Activated B cell treated with CpG ODN at 0.5 μM for 24 hours (primary cell): ENCODE results near the gene PLEK. TPM values are rescaled to one million over a fixed set of nuclear protein-coding genes. Genes with fewer than 3 reads are reported as not detected.
"Not testable (repeated sequence)": the region's sequence is repeated elsewhere in the genome, so short reads cannot be mapped to it uniquely, and the experiment has no call there.

Source experiments
- ATAC-seq: fragments of 200-7000 bp; cut with Tn5 transposase; one replicate; pipeline ENCODE4 v1.10.0; 2021; ENCODE audit warnings: low read depth, mild to moderate bottlenecking, moderate library complexity
- CTCF ChIA-PET: fragments of 350-600 bp; sonication (Branson Sonifier 250); formaldehyde crosslinking; loops from one replicate; lab custom pipeline; 2021; ENCODE audit warnings: antibody characterized with exemption; lab: Charles Lee
- POLR2A ChIA-PET: fragments of 350-600 bp; sonication (Branson Sonifier 250); formaldehyde crosslinking; loops from one replicate; lab custom pipeline; 2021; ENCODE audit warnings: antibody characterized with exemption; lab: Charles Lee
- DNase-seq: peaks from one replicate; pipeline ENCODE4 v3.0.0; 2022
- H3K27ac Mint-ChIP-seq: one replicate; pipeline ENCODE4 v1.8.0; 2020; ENCODE audit warnings: mixed read lengths
- H3K27me3 Mint-ChIP-seq: one replicate; pipeline ENCODE4 v1.8.0; 2021; ENCODE audit warnings: mixed read lengths
- H3K36me3 Mint-ChIP-seq: one replicate; pipeline ENCODE4 v1.8.0; 2021; ENCODE audit warnings: low read depth, mixed read lengths
- H3K4me1 Mint-ChIP-seq: one replicate; pipeline ENCODE4 v1.8.0; 2021; ENCODE audit warnings: mixed read lengths
- H3K4me3 Mint-ChIP-seq: one replicate; pipeline ENCODE4 v1.8.0; 2020; ENCODE audit warnings: mild to moderate bottlenecking, mixed read lengths
- H3K9me3 Mint-ChIP-seq: one replicate; pipeline ENCODE4 v1.8.0; 2020; ENCODE audit warnings: mixed read lengths
- intact Hi-C: fragments of 100-400 bp; cut with micrococcal nuclease; formaldehyde crosslinking; loops from one replicate; pipeline ENCODE4 v1.15.1; 2024
- total RNA-seq: library from RNA; stranded (reverse); gene quantifications from 2 replicates; pipeline ENCODE4 v1.2.3, GENCODE V29; 2022
- TF ChIP-seq, protein P1 (sequence below): fragments of 200-600 bp; IDR thresholded peaks from one replicate; pipeline ENCODE4 v1.8.0; 2022; ENCODE audit warnings: antibody characterized with exemption, mild to moderate bottlenecking

Gene PLEK
- total RNA-seq, 1 donor from 2014 or later, result 140 TPM

DNA sequence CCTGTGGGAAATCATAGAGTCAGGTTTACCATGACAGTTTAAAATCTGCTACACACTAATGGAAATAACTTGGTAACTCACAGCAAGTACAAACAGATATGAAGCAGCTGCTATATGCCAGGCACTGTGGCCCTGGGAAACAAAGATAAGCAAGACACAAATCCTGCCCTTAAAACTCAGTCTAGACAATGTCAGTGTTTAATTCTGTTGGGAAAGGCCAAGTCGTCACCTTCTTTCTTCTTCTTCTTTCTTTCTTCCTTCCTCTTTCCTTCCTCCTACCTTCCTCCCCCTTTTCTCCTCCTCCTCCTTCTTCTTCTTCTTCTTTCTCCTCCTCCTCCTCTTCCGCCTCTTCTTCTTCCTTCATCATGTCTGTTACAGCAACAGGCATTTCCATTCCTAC is 26.8 kb downstream of the PLEK start:
- TF ChIP-seq, protein P1, sequence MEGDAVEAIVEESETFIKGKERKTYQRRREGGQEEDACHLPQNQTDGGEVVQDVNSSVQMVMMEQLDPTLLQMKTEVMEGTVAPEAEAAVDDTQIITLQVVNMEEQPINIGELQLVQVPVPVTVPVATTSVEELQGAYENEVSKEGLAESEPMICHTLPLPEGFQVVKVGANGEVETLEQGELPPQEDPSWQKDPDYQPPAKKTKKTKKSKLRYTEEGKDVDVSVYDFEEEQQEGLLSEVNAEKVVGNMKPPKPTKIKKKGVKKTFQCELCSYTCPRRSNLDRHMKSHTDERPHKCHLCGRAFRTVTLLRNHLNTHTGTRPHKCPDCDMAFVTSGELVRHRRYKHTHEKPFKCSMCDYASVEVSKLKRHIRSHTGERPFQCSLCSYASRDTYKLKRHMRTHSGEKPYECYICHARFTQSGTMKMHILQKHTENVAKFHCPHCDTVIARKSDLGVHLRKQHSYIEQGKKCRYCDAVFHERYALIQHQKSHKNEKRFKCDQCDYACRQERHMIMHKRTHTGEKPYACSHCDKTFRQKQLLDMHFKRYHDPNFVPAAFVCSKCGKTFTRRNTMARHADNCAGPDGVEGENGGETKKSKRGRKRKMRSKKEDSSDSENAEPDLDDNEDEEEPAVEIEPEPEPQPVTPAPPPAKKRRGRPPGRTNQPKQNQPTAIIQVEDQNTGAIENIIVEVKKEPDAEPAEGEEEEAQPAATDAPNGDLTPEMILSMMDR, result no peak
- ChIA-PET POLR2A (interaction anchor here (1.5 kb wide), 1 partner anchor 12 kb away, joined by 4 read pairs; no protein-coding TSS in a partner anchor), CTCF (no interaction called here)
- ATAC-seq, result no peak
- Mint-ChIP-seq H3K4me1 (peaks cover 82% of the 10 kb centered on the region), H3K27me3 (no peaks in the 10 kb centered on the region), H3K27ac (peak overlapping the region; percentile 67), H3K36me3 (peaks cover 94% of the 10 kb centered on the region), H3K4me3 (peak overlapping the region; percentile 1), H3K9me3 (no peaks in the 10 kb centered on the region)
- no peak for DNase-seq
- intact Hi-C loops, result no loop called here

DNA sequence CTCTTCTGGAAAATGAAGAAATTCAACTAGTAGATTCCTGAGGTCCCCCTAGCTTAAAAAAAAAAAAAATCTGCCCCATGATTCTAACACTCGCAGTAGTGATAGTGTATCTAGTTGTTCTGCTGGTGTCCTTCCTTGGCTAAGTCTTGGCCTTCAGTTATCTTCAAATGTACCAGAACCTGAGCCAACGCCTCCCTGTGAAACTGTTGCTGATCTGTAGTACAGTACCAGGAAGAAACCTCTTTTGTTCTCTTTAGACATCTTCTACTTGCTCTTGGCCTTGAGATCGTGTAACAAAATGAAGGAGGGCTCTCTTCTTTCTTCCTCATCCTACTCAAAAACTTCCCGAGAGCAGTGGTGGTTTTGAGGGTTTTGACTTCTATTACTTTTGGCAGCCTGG is 31.0 kb downstream of the PLEK start:
- Mint-ChIP-seq H3K27ac (peak overlapping the region; percentile 53), H3K27me3 (no peaks in the 10 kb centered on the region), H3K4me1 (peaks cover 73% of the 10 kb centered on the region), H3K9me3 (peaks cover 9% of the 10 kb centered on the region), H3K36me3 (peaks cover 95% of the 10 kb centered on the region), H3K4me3 (no peak overlapping the region)
- DNase-seq (no peak), ATAC-seq (no peak)
- TF ChIP-seq, protein P1, result no peak
- POLR2A ChIA-PET, result interaction anchor here (0.6 to 0.7 kb wide), 2 partner anchors 28 to 43 kb away, joined by 3 read pairs; no protein-coding TSS in a partner anchor
- CTCF ChIA-PET, result no interaction called here
- intact Hi-C loops, result no loop called here

- H3K4me1 Mint-ChIP-seq, result peaks cover 74% of the 10 kb centered on the region
- POLR2A ChIA-PET, intact Hi-C loops, ATAC-seq, H3K27me3 Mint-ChIP-seq, DNase-seq, H3K4me3 Mint-ChIP-seq, CTCF ChIA-PET: not testable (repeated sequence)
- peaks cover 97% of the 10 kb centered on the region for H3K36me3 Mint-ChIP-seq
- peaks cover 18% of the 10 kb centered on the region for H3K9me3 Mint-ChIP-seq
- H3K27ac Mint-ChIP-seq, result peak overlapping the region; percentile 24
Measured at GRCh38 chr2:68397704-68398263, 32.7 kb downstream of the PLEK start.

DNA sequence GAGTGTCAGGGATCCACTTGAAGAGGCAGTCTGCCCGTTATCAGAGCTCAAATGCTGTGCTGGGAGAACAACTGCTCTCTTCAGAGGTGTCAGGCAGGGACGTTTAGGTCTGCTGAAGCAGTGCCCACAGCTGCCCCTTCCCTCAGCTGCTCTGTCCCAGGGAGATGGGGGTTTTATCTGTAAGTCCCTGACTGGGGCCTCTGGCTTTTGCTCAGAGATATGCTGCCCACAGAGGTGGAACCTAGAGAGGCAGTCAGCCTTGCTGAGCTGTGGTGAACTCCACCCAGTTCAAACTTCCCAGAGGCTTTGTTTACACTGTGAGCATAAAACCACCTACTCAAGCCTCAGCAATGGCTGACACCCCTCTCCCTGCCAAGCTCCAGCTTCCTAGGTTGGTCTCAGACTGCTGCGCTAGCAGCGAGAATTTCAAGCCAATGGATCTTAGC is 38.1 kb downstream of the PLEK start:
- Mint-ChIP-seq H3K4me3 (peak overlapping the region; percentile 63), H3K4me1 (peaks cover 98% of the 10 kb centered on the region), H3K36me3 (peaks cover 72% of the 10 kb centered on the region), H3K9me3 (peaks cover 29% of the 10 kb centered on the region), H3K27me3 (no peaks in the 10 kb centered on the region), H3K27ac (peak overlapping the region; percentile 88)
- peak; percentile 43 for DNase-seq
- ChIA-PET POLR2A (interaction anchor here (0.9 to 2.9 kb wide), 11 partner anchors 8 to 64 kb away, joined by 3 to 30 read pairs (median 11); partner anchors contain the start of genes FBXO48 and PLEK), CTCF (interaction anchor here (0.9 to 3.1 kb wide), 6 partner anchors 12 to 38 kb away, joined by 3 to 13 read pairs (median 4); no protein-coding TSS in a partner anchor)
- ATAC-seq, result peak; percentile 89
- intact Hi-C loops, result loop anchor here (1.0 to 2.0 kb wide), 5 partner anchors 8 to 40 kb away; no protein-coding TSS in a partner anchor
- TF ChIP-seq, protein P1, result no peak

DNA sequence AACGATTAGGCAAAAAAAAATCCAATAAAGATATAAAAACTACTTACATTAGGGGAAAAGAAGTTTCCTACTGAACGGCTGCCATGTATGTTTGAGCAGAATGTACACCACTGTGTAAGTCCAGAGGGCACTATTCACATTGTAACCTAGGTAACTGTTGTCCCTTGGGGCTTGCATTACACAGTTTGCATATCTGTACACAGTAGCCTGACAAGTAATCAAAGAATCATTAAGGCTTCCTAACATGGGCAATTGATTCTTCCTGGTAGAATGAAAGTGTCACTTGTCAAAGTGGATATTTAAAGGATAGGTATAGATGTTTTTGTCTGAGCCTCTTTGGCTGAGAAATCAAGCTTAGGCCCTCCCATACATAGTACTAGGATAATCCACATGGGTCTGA is 39.1 kb downstream of the PLEK start:
- peaks cover 99% of the 10 kb centered on the region for H3K4me1 Mint-ChIP-seq
- DNase-seq (no peak), ATAC-seq (no peak)
- H3K27ac Mint-ChIP-seq, result peak overlapping the region; percentile 88
- peaks cover 32% of the 10 kb centered on the region for H3K9me3 Mint-ChIP-seq
- H3K36me3 Mint-ChIP-seq, result peaks cover 65% of the 10 kb centered on the region
- H3K4me3 Mint-ChIP-seq, result no peak overlapping the region
- ChIA-PET POLR2A (interaction anchor here (1.2 to 2.9 kb wide), 9 partner anchors 14 to 38 kb away, joined by 3 to 30 read pairs (median 11); partner anchors contain the start of gene PLEK), CTCF (interaction anchor here (1.8 to 3.1 kb wide), 2 partner anchors 37 to 38 kb away, joined by 9 to 13 read pairs; no protein-coding TSS in a partner anchor)
- H3K27me3 Mint-ChIP-seq, result no peaks in the 10 kb centered on the region
- TF ChIP-seq, protein P1, result no peak
- intact Hi-C loops, result no loop called here
